ENCODE measurements around the gene SCRN2. TPM values are rescaled to one million over a fixed set of nuclear protein-coding genes. Genes with fewer than 3 reads are reported as not detected.

The SCRN2 gene
- total and polyA plus RNA-seq, 2 donors (not counting 3 experiments of a cell fraction or from before 2014, with no cell fraction given) = 31.7 to 48.9 TPM

DNA sequence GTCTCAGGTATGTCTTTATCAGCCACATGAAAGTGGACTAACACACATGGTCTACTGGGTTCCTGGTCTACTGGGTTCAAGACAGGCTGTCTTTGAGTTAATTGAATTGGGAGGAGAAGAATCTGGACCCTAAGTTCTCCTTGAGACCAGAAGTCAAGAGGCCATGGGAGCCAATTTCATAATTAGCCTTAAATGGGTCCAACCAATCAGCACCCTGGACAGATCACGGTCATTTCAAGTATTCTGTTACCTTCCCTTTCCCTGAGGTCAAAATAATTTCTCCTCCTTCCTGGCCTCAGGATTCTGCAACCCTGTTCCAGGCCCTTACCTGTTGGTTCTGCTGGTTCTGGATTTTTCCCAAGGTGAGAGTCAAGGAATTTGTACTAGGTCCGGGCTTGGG lies 43.3 kb downstream of the SCRN2 start:
- H3K4me1 ChIP-seq (ENCODE audit: control insufficient read depth, extremely low read depth, insufficient read depth, low read length) = no peaks in the 10 kb centered on the region
- H3K9ac ChIP-seq (replicated peaks; ENCODE audit: extremely low read depth, insufficient read depth, low read length) = no peak overlapping the region
- H3K36me3 ChIP-seq (ENCODE audit: control insufficient read depth in 2 of 2, extremely low read depth in 1 of 2, insufficient read depth in 2 of 2, low read length in 2 of 2) = no peaks in the 10 kb centered on the region
- no peak overlapping the region for H3K4me3 ChIP-seq (replicated peaks in 1 of 3; ENCODE audit: insufficient read depth in 1 of 3, low read depth in 1 of 3, low read length in 3 of 3)
- no peak for TF ChIP-seq MYC (IDR thresholded peaks at IDR 0.05; ENCODE audit: low read depth, low read length)
- TF ChIP-seq JUN (IDR thresholded peaks at IDR 0.05; ENCODE audit: borderline replicate concordance, insufficient read depth, insufficient read length, low read depth) = no peak
- no peak for TF ChIP-seq FOS (IDR thresholded peaks at IDR 0.05; ENCODE audit: borderline replicate concordance, insufficient read depth, low read length)
- TF ChIP-seq, protein P1, sequence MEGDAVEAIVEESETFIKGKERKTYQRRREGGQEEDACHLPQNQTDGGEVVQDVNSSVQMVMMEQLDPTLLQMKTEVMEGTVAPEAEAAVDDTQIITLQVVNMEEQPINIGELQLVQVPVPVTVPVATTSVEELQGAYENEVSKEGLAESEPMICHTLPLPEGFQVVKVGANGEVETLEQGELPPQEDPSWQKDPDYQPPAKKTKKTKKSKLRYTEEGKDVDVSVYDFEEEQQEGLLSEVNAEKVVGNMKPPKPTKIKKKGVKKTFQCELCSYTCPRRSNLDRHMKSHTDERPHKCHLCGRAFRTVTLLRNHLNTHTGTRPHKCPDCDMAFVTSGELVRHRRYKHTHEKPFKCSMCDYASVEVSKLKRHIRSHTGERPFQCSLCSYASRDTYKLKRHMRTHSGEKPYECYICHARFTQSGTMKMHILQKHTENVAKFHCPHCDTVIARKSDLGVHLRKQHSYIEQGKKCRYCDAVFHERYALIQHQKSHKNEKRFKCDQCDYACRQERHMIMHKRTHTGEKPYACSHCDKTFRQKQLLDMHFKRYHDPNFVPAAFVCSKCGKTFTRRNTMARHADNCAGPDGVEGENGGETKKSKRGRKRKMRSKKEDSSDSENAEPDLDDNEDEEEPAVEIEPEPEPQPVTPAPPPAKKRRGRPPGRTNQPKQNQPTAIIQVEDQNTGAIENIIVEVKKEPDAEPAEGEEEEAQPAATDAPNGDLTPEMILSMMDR (IDR thresholded peaks at IDR 0.05; ENCODE audit: extremely low read depth in 1 of 2, insufficient read depth in 1 of 2, low read depth in 1 of 2, low read length in 2 of 2) = no peak
- TF ChIP-seq POLR2A (IDR thresholded peaks at IDR 0.05; ENCODE audit: low read depth, low read length) = no peak
- TF ChIP-seq, protein P2, sequence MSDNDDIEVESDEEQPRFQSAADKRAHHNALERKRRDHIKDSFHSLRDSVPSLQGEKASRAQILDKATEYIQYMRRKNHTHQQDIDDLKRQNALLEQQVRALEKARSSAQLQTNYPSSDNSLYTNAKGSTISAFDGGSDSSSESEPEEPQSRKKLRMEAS (IDR thresholded peaks at IDR 0.05; ENCODE audit: insufficient read depth, insufficient read length) = no peak
- TF ChIP-seq EZH2 (IDR thresholded peaks at IDR 0.05; ENCODE audit: borderline replicate concordance, low read depth, low read length, severe bottlenecking) = no peak
- TF ChIP-seq GATA2 (IDR thresholded peaks at IDR 0.05; ENCODE audit: insufficient read depth, insufficient read length, low read depth, low read length) = no peak
- H3K27ac ChIP-seq (ENCODE audit: insufficient read depth, low read depth, low read length) = no peak overlapping the region
- H3K9me3 ChIP-seq (replicated peaks; ENCODE audit: control insufficient read depth, insufficient read depth, low read length) = no peaks in the 10 kb centered on the region
- peaks cover 7 to 14% of the 10 kb centered on the region in 2 experiments for H3K27me3 ChIP-seq (ENCODE audit: control insufficient read depth in 2 of 2, insufficient read depth in 2 of 2, low read length in 2 of 2)
- H3K4me2 ChIP-seq (ENCODE audit: insufficient read depth, low read length) = no peak overlapping the region
- no peak overlapping the region for H2AFZ ChIP-seq (ENCODE audit: low read depth, low read length)
- CTCF ChIA-PET = interaction anchor here (0.9 to 1.1 kb wide), 4 partner anchors 8 to 22 kb away, joined by 3 to 6 read pairs (median 4); no protein-coding TSS in a partner anchor
- intact Hi-C loops (cut with micrococcal nuclease) (no loop called here), dilution Hi-C loops (cut with MboI; ENCODE audit: extremely low pct_ligation_motif_present, low sequenced_read_pairs) (no loop called here)
- BruUV-seq (replicated peaks) = no TSS peak
- FAIRE-seq (peak; percentile 53), DNase-seq (ENCODE audit: low read depth, low spot score) (no peak)
- H4K20me1 ChIP-seq (replicated peaks; ENCODE audit: control insufficient read depth, extremely low read depth, insufficient read depth, low read length) = no peaks in the 10 kb centered on the region
- POLR2A ChIA-PET = no interaction called here
- H3K9me1 ChIP-seq (replicated peaks; ENCODE audit: control insufficient read depth, extremely low read depth, insufficient read depth, low read length) = no peaks in the 10 kb centered on the region
- no peaks in the 10 kb centered on the region for H3K79me2 ChIP-seq (ENCODE audit: control insufficient read depth, insufficient read depth, low read length)

Measured in endothelial cell of umbilical vein (primary cell).